Astrocyte (in vitro differentiated cells and primary cell): ENCODE data around the gene SAMM50.

Experiments
- EZH2 ChIP-seq: IDR thresholded peaks from 2 replicates; pipeline ENCODE4 v1.6.1; 2012; ENCODE audit warnings: mild to moderate bottlenecking, low read length, inconsistent platforms; ENCODE audit not compliant: insufficient read depth
- TF ChIP-seq, protein P1 (sequence below): IDR thresholded peaks from 2 replicates; pipeline ENCODE4 v1.5.1; 2011; ENCODE audit warnings: low read depth, mild to moderate bottlenecking, inconsistent platforms, low read length, moderate library complexity; ENCODE audit not compliant: insufficient read depth

- TF ChIP-seq, protein P1, sequence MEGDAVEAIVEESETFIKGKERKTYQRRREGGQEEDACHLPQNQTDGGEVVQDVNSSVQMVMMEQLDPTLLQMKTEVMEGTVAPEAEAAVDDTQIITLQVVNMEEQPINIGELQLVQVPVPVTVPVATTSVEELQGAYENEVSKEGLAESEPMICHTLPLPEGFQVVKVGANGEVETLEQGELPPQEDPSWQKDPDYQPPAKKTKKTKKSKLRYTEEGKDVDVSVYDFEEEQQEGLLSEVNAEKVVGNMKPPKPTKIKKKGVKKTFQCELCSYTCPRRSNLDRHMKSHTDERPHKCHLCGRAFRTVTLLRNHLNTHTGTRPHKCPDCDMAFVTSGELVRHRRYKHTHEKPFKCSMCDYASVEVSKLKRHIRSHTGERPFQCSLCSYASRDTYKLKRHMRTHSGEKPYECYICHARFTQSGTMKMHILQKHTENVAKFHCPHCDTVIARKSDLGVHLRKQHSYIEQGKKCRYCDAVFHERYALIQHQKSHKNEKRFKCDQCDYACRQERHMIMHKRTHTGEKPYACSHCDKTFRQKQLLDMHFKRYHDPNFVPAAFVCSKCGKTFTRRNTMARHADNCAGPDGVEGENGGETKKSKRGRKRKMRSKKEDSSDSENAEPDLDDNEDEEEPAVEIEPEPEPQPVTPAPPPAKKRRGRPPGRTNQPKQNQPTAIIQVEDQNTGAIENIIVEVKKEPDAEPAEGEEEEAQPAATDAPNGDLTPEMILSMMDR: no peak
- TF ChIP-seq EZH2: no peak
Observed at GRCh38 chr22:43928468-43928867, 26.8 kb upstream of the SAMM50 start.
